Upper lobe of left lung (tissue), 4 donors: ENCODE data around the gene MYMK.

Experiments used
- POLR2A ChIP-seq, 4 donors: fragments of 450-650 bp; IDR thresholded peaks; one replicate each; pipeline ENCODE4 v1.5.1; 2016 to 2017; ENCODE audit warnings: antibody characterized with exemption in 4 of 4, mild to moderate bottlenecking in 2 of 4
- POLR2AphosphoS5 ChIP-seq, 2 donors: sonication (generic); formaldehyde crosslinking; IDR thresholded peaks; one replicate each; pipeline ENCODE4 v1.5.1; 2017; ENCODE audit warnings: antibody characterized with exemption in 2 of 2
- TF ChIP-seq, protein P1 (sequence below), 6 experiments: fragments of 450-650 bp in 4 of 6; fragments of 200-600 bp in 2 of 6; sonication (generic) in 2 of 6; IDR thresholded peaks; one replicate each; pipeline ENCODE4 v1.5.1; 2016 to 2019; ENCODE audit warnings: antibody characterized with exemption in 6 of 6

GRCh38 chr9:133470988-133471387 lies 53.8 kb downstream of the MYMK start:
- TF ChIP-seq, protein P1, sequence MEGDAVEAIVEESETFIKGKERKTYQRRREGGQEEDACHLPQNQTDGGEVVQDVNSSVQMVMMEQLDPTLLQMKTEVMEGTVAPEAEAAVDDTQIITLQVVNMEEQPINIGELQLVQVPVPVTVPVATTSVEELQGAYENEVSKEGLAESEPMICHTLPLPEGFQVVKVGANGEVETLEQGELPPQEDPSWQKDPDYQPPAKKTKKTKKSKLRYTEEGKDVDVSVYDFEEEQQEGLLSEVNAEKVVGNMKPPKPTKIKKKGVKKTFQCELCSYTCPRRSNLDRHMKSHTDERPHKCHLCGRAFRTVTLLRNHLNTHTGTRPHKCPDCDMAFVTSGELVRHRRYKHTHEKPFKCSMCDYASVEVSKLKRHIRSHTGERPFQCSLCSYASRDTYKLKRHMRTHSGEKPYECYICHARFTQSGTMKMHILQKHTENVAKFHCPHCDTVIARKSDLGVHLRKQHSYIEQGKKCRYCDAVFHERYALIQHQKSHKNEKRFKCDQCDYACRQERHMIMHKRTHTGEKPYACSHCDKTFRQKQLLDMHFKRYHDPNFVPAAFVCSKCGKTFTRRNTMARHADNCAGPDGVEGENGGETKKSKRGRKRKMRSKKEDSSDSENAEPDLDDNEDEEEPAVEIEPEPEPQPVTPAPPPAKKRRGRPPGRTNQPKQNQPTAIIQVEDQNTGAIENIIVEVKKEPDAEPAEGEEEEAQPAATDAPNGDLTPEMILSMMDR (IDR thresholded peaks at IDR 0.05), result no peak
- TF ChIP-seq POLR2A (IDR thresholded peaks at IDR 0.05) (no peak), POLR2AphosphoS5 (IDR thresholded peaks at IDR 0.05) (no peak)
